Tibial artery (tissue), 4 donors: Measurements from ENCODE around the gene ZNF672.
"Not testable (repeated sequence)": the region's sequence is repeated elsewhere in the genome, so short reads cannot be mapped to it uniquely, and the experiment has no call there.

Experiments used
- DNase-seq, 2 donors: peaks; one replicate each; pipeline ENCODE4 v3.0.0-alpha.2; 2019
- H3K27ac ChIP-seq, 2 donors: fragments of 200-600 bp; sonication (generic) in 1 of 2; 1 replicate in 1 of 2; 2 replicates in 1 of 2; pipeline ENCODE4 v1.5.1; 2018 to 2019; ENCODE audit warnings: mild to moderate bottlenecking in 1 of 2
- H3K27me3 ChIP-seq, 2 donors: fragments of 200-600 bp; sonication (generic) in 1 of 2; one replicate each; pipeline versions ENCODE4 v1.5.1 to v1.6.0; 2016 to 2019
- H3K36me3 ChIP-seq, 3 donors: fragments of 200-600 bp; sonication (generic) in 2 of 3; one replicate each; pipeline ENCODE4 v1.5.1; 2016 to 2019; ENCODE audit warnings: mild to moderate bottlenecking in 2 of 3
- H3K4me1 ChIP-seq, 4 donors: fragments of 200-600 bp; sonication (generic) in 2 of 4; 1 replicate in 3 of 4; 2 replicates in 1 of 4; pipeline ENCODE4 v1.5.1; 2016 to 2019
- H3K4me3 ChIP-seq, 2 donors: fragments of 200-600 bp; sonication (generic) in 1 of 2; 1 replicate in 1 of 2; 2 replicates in 1 of 2; pipeline ENCODE4 v1.5.1; 2018 to 2019; ENCODE audit warnings: mild to moderate bottlenecking in 2 of 2
- H3K9me3 ChIP-seq, 3 donors: fragments of 200-600 bp; sonication (generic) in 1 of 3; one replicate each; pipeline ENCODE4 v1.5.1; 2016 to 2019
- CTCF ChIP-seq, 2 experiments: fragments of 200-600 bp in 1 of 2; fragments of 450-650 bp in 1 of 2; IDR thresholded peaks; one replicate each; pipeline ENCODE4 v1.5.1; 2017 to 2019; ENCODE audit warnings: antibody characterized with exemption in 2 of 2, mild to moderate bottlenecking in 1 of 2, moderate library complexity in 1 of 2
- intact Hi-C: fragments of 100-400 bp; cut with DNase I; formaldehyde crosslinking; loops from one replicate; pipeline ENCODE4 v1.15.0; 2023; ENCODE audit warnings: low total_unique reads

ZNF672 gene

GRCh38 chr1:248871837-248872401 is 33.9 kb downstream of the ZNF672 start:
- intact Hi-C loops, result no loop called here
- Histone ChIP-seq H3K36me3 (no peaks in the 10 kb centered on the region), H3K4me1 (peaks cover 0 to 8% (median 0%) of the 10 kb centered on the region in 4 donors), H3K27me3 (no peaks in the 10 kb centered on the region), H3K9me3 (no peaks in the 10 kb centered on the region), H3K4me3 (peak overlapping the region; percentile 60 to 63), H3K27ac (peak overlapping the region; percentile 92 to 94)
- no peak for DNase-seq
- no peak for TF ChIP-seq CTCF (IDR thresholded peaks at IDR 0.05)

- intact Hi-C loops, result no loop called here
- DNase-seq, result peak; percentile 48 to 79
Observed at GRCh38 chr1:248872752-248873408, 34.9 kb downstream of the ZNF672 start.

GRCh38 chr1:248873409-248873992 is 35.5 kb downstream of the ZNF672 start:
- no peak for TF ChIP-seq CTCF (IDR thresholded peaks at IDR 0.05)
- Histone ChIP-seq H3K27me3 (no peaks in the 10 kb centered on the region), H3K9me3 (no peaks in the 10 kb centered on the region), H3K4me1 (peaks cover 0 to 8% (median 0%) of the 10 kb centered on the region in 4 donors), H3K36me3 (no peaks in the 10 kb centered on the region), H3K4me3 (peak overlapping the region; percentile 60 to 63), H3K27ac (peak overlapping the region; percentile 92 to 94)
- intact Hi-C loops, result no loop called here
- peak; percentile 94 to 97 for DNase-seq

More at GRCh38 chr1:248872752-248873408, 34.9 kb downstream of the ZNF672 start:
- H3K4me1 ChIP-seq, result peaks cover 0 to 8% (median 0%) of the 10 kb centered on the region in 4 donors
- peak overlapping the region; percentile 60 to 63 for H3K4me3 ChIP-seq
- no peak for TF ChIP-seq CTCF (IDR thresholded peaks at IDR 0.05)
- H3K9me3 ChIP-seq, result no peaks in the 10 kb centered on the region
- H3K27ac ChIP-seq, result peak overlapping the region; percentile 92 to 94
- no peaks in the 10 kb centered on the region for H3K36me3 ChIP-seq
- H3K27me3 ChIP-seq, result no peaks in the 10 kb centered on the region

GRCh38 chr1:248873993-248874533 is 36.0 kb downstream of the ZNF672 start:
- intact Hi-C loops, result no loop called here
- no peaks in the 10 kb centered on the region for H3K36me3 ChIP-seq
- H3K27ac ChIP-seq, result peak overlapping the region; percentile 92 to 94
- H3K9me3 ChIP-seq, result no peaks in the 10 kb centered on the region
- peak; percentile 62 to 86 for DNase-seq
- peak overlapping the region; percentile 60 to 63 for H3K4me3 ChIP-seq
- no peak for TF ChIP-seq CTCF (IDR thresholded peaks at IDR 0.05)
- H3K4me1 ChIP-seq, result peaks cover 0 to 8% (median 0%) of the 10 kb centered on the region in 4 donors
- no peaks in the 10 kb centered on the region for H3K27me3 ChIP-seq

- intact Hi-C loops, result no loop called here
- no peak for DNase-seq
- Histone ChIP-seq H3K27ac (no peak overlapping the region), H3K36me3 (no peaks in the 10 kb centered on the region), H3K4me3 (no peak overlapping the region), H3K9me3 (no peaks in the 10 kb centered on the region), H3K27me3 (no peaks in the 10 kb centered on the region), H3K4me1 (no peaks in the 10 kb centered on the region)
- TF ChIP-seq CTCF (IDR thresholded peaks at IDR 0.05), result no peak
Observed at GRCh38 chr1:248881261-248881660, 43.2 kb downstream of the ZNF672 start.

- H3K4me1 ChIP-seq, H3K27ac ChIP-seq, intact Hi-C loops, H3K36me3 ChIP-seq, H3K4me3 ChIP-seq, DNase-seq, H3K9me3 ChIP-seq, H3K27me3 ChIP-seq: not testable (repeated sequence)
Observed at GRCh38 chr1:248882427-248882826, 44.4 kb downstream of the ZNF672 start.
